Activated B cell treated with CpG ODN at 0.5 μM for 24 hours (primary cell): ENCODE measurements around the gene CIZ1. TPM values are rescaled to one million over a fixed set of nuclear protein-coding genes. Genes with fewer than 3 reads are reported as not detected.

Experiments used
- ATAC-seq: fragments of 200-7000 bp; cut with Tn5 transposase; one replicate; pipeline ENCODE4 v1.10.0; 2021; ENCODE audit warnings: low read depth, mild to moderate bottlenecking, moderate library complexity
- CTCF ChIA-PET: fragments of 350-600 bp; sonication (Branson Sonifier 250); formaldehyde crosslinking; loops from one replicate; lab custom pipeline; 2021; ENCODE audit warnings: antibody characterized with exemption; lab: Charles Lee
- POLR2A ChIA-PET: fragments of 350-600 bp; sonication (Branson Sonifier 250); formaldehyde crosslinking; loops from one replicate; lab custom pipeline; 2021; ENCODE audit warnings: antibody characterized with exemption; lab: Charles Lee
- DNase-seq: peaks from one replicate; pipeline ENCODE4 v3.0.0; 2022
- H3K27ac Mint-ChIP-seq: one replicate; pipeline ENCODE4 v1.8.0; 2020; ENCODE audit warnings: mixed read lengths
- H3K27me3 Mint-ChIP-seq: one replicate; pipeline ENCODE4 v1.8.0; 2021; ENCODE audit warnings: mixed read lengths
- H3K36me3 Mint-ChIP-seq: one replicate; pipeline ENCODE4 v1.8.0; 2021; ENCODE audit warnings: low read depth, mixed read lengths
- H3K4me1 Mint-ChIP-seq: one replicate; pipeline ENCODE4 v1.8.0; 2021; ENCODE audit warnings: mixed read lengths
- H3K4me3 Mint-ChIP-seq: one replicate; pipeline ENCODE4 v1.8.0; 2020; ENCODE audit warnings: mild to moderate bottlenecking, mixed read lengths
- H3K9me3 Mint-ChIP-seq: one replicate; pipeline ENCODE4 v1.8.0; 2020; ENCODE audit warnings: mixed read lengths
- intact Hi-C: fragments of 100-400 bp; cut with micrococcal nuclease; formaldehyde crosslinking; loops from one replicate; pipeline ENCODE4 v1.15.1; 2024
- total RNA-seq: library from RNA; stranded (reverse); gene quantifications from 2 replicates; pipeline ENCODE4 v1.2.3, GENCODE V29; 2022
- TF ChIP-seq, protein P1 (sequence below): fragments of 200-600 bp; IDR thresholded peaks from one replicate; pipeline ENCODE4 v1.8.0; 2022; ENCODE audit warnings: antibody characterized with exemption, mild to moderate bottlenecking

Gene CIZ1
- total RNA-seq, 1 donor from 2014 or later: 142 TPM

DNA sequence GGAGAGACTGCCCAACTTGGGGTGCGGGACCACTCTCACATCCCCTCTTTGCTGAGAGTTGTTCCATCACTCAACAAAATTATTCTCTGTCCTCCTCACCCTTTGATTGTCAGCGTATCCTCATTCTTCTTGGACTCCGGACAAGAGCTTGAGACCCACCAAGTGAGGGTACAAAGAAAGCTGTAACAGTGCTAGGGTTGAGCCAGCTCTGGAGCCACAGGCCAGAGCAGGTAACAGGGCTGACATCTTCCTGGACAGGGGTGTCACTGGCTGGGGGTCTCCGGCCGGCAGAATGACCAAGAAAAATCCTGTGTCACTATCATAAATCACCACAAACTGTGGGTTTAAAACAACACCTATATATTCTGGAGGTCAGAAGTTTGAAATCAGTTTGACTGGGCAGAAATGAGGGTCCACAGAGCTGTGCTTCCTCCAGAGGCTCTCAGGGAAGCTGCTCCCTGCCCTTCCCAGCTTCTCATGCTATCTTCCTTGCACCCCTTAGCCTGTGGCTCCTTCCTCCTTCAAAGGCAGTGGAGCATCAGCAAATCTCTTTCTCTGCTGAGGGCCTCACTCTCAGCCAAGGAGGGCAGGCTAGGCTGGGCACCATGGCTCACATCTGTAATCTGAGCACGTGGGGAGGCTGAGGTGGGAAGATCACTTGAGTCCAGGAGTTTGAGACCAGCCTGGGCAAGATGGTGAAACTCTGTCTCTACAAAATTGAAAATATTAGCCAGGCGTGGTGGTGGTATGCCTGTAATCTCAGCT lies 35.5 kb downstream of the CIZ1 start:
- Mint-ChIP-seq H3K4me1 (peaks cover 6% of the 10 kb centered on the region), H3K36me3 (no peaks in the 10 kb centered on the region), H3K27me3 (peaks cover 2% of the 10 kb centered on the region), H3K27ac (peak overlapping the region; percentile 16), H3K4me3 (no peak overlapping the region), H3K9me3 (no peaks in the 10 kb centered on the region)
- DNase-seq (no peak), ATAC-seq (no peak)
- TF ChIP-seq, protein P1, sequence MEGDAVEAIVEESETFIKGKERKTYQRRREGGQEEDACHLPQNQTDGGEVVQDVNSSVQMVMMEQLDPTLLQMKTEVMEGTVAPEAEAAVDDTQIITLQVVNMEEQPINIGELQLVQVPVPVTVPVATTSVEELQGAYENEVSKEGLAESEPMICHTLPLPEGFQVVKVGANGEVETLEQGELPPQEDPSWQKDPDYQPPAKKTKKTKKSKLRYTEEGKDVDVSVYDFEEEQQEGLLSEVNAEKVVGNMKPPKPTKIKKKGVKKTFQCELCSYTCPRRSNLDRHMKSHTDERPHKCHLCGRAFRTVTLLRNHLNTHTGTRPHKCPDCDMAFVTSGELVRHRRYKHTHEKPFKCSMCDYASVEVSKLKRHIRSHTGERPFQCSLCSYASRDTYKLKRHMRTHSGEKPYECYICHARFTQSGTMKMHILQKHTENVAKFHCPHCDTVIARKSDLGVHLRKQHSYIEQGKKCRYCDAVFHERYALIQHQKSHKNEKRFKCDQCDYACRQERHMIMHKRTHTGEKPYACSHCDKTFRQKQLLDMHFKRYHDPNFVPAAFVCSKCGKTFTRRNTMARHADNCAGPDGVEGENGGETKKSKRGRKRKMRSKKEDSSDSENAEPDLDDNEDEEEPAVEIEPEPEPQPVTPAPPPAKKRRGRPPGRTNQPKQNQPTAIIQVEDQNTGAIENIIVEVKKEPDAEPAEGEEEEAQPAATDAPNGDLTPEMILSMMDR: no peak
- ChIA-PET POLR2A (no interaction called here), CTCF (interaction anchor here (0.5 to 1.8 kb wide), 2 partner anchors 38 to 438 kb away, joined by 3 to 4 read pairs; no protein-coding TSS in a partner anchor)
- intact Hi-C loops: no loop called here

GRCh38 chr9:128153947-128154695 lies 37.3 kb downstream of the CIZ1 start:
- H3K4me1 Mint-ChIP-seq: no peaks in the 10 kb centered on the region
- POLR2A ChIA-PET: no interaction called here
- DNase-seq (no peak), ATAC-seq (no peak)
- H3K36me3 Mint-ChIP-seq: no peaks in the 10 kb centered on the region
- no peak overlapping the region for H3K4me3 Mint-ChIP-seq
- CTCF ChIA-PET: no interaction called here
- TF ChIP-seq, protein P1: no peak
- intact Hi-C loops: no loop called here
- H3K27me3 Mint-ChIP-seq: peaks cover 3% of the 10 kb centered on the region
- H3K27ac Mint-ChIP-seq: no peak overlapping the region
- H3K9me3 Mint-ChIP-seq: no peaks in the 10 kb centered on the region

GRCh38 chr9:128153060-128153946 lies 38.1 kb downstream of the CIZ1 start:
- POLR2A ChIA-PET: no interaction called here
- H3K27ac Mint-ChIP-seq: no peak overlapping the region
- H3K36me3 Mint-ChIP-seq: no peaks in the 10 kb centered on the region
- H3K4me3 Mint-ChIP-seq: no peak overlapping the region
- H3K27me3 Mint-ChIP-seq: peaks cover 3% of the 10 kb centered on the region
- H3K9me3 Mint-ChIP-seq: no peaks in the 10 kb centered on the region
- no peak for ATAC-seq
- TF ChIP-seq, protein P1: no peak
- DNase-seq: no peak
- intact Hi-C loops: no loop called here
- CTCF ChIA-PET: no interaction called here
- no peaks in the 10 kb centered on the region for H3K4me1 Mint-ChIP-seq

DNA sequence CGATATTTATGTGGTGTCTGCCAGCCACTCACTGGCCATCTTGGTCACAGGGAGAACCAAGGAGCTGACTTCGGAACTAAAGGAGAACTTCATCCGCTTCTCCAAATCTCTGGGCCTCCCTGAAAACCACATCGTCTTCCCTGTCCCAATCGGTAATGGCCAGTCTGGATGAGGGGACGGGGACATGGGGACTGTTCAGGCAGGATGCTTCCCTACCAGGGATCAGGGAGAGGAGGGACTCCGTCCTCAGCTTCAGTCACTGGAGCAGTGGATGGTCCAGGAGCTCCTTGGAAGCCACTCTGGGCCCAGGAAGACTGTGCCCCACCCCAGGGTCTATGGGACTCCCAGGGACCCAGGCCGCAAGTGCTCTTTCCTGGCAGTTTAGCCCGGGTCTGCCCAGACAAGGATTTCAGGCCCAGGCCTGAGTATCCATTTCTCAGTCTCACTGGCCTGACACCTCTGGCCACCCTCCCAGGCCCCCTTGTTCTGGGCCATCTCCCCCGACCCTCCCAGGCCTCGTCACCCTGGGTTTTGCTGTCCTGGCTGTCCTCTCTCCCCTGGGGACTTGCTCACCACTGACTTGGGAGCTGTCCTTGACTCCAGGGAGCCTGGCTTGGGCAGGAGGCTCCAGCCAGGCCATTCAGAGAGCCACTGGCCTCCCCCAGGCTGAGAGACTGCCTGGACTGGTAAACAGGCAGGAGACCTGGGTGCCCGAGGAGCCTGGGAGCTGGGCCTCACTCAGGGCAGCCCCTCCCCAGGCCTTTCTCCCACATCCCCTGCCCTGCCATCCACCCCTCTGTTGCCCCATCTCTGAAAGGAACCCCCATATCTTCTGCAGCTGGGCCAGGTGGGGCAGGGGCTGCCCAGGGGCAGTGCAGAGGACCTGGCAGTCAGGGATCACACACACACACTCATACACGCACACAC lies 39.0 kb downstream of the CIZ1 start:
- DNase-seq (no peak), ATAC-seq (no peak)
- ChIA-PET POLR2A (no interaction called here), CTCF (no interaction called here)
- intact Hi-C loops: no loop called here
- H3K4me3 Mint-ChIP-seq: no peak overlapping the region
- TF ChIP-seq, protein P1: no peak
- H3K4me1 Mint-ChIP-seq: no peaks in the 10 kb centered on the region
- H3K27me3 Mint-ChIP-seq: peaks cover 3% of the 10 kb centered on the region
- H3K27ac Mint-ChIP-seq: no peak overlapping the region
- no peaks in the 10 kb centered on the region for H3K9me3 Mint-ChIP-seq
- no peaks in the 10 kb centered on the region for H3K36me3 Mint-ChIP-seq
